Adipocyte (in vitro differentiated cells): ENCODE measurements around the gene NT5DC1.

Experiments used
- DNase-seq: peaks from one replicate; pipeline ENCODE4 v3.0.0-alpha.2; 2015; ENCODE audit warnings: low read depth
- H3K27me3 ChIP-seq: replicated peaks from 2 replicates; pipeline ENCODE4 v1.7.0; 2013; ENCODE audit warnings: mild to moderate bottlenecking, low read length, moderate library complexity; ENCODE audit not compliant: control insufficient read depth, insufficient read depth
- H3K36me3 ChIP-seq: 2 replicates; pipeline ENCODE4 v1.7.0; 2013; ENCODE audit warnings: low read length, mild to moderate bottlenecking, moderate library complexity; ENCODE audit not compliant: control insufficient read depth, insufficient read depth, severe bottlenecking
- H3K4me1 ChIP-seq: 2 replicates; pipeline ENCODE4 v1.7.0; 2013; ENCODE audit warnings: mild to moderate bottlenecking, low read length, moderate library complexity; ENCODE audit not compliant: control insufficient read depth, insufficient read depth
- H3K4me3 ChIP-seq: 2 replicates; pipeline ENCODE4 v1.7.0; 2013; ENCODE audit warnings: mild to moderate bottlenecking, low read length, moderate library complexity
- H3K9ac ChIP-seq: 2 replicates; pipeline ENCODE4 v1.7.0; 2013; ENCODE audit warnings: mild to moderate bottlenecking, low read length, moderate library complexity
- H3K9me3 ChIP-seq: 2 replicates; pipeline ENCODE4 v1.7.0; 2013; ENCODE audit warnings: mild to moderate bottlenecking, low read length, moderate library complexity; ENCODE audit not compliant: control insufficient read depth

Gene NT5DC1

GRCh38 chr6:116267836-116268588, 167.4 kb downstream of the NT5DC1 start:
- H3K9ac ChIP-seq = no peak overlapping the region
- H3K9me3 ChIP-seq = peaks cover 8% of the 10 kb centered on the region
- H3K36me3 ChIP-seq = peaks cover 8% of the 10 kb centered on the region
- peaks cover 9% of the 10 kb centered on the region for H3K4me1 ChIP-seq
- no peaks in the 10 kb centered on the region for H3K27me3 ChIP-seq
- H3K4me3 ChIP-seq = no peak overlapping the region
- DNase-seq = no peak

- Histone ChIP-seq H3K4me1 (peaks cover 9% of the 10 kb centered on the region), H3K4me3 (no peak overlapping the region), H3K9me3 (peaks cover 1% of the 10 kb centered on the region), H3K27me3 (no peaks in the 10 kb centered on the region), H3K36me3 (peaks cover 15% of the 10 kb centered on the region), H3K9ac (no peak overlapping the region)
- peak; percentile 94 for DNase-seq
Measured at GRCh38 chr6:116268589-116269293, 168.1 kb downstream of the NT5DC1 start.

GRCh38 chr6:116271149-116271708, 170.6 kb downstream of the NT5DC1 start:
- H3K4me1 ChIP-seq = peaks cover 21% of the 10 kb centered on the region
- no peak overlapping the region for H3K9ac ChIP-seq
- peaks cover 20% of the 10 kb centered on the region for H3K36me3 ChIP-seq
- no peak overlapping the region for H3K4me3 ChIP-seq
- H3K27me3 ChIP-seq = no peaks in the 10 kb centered on the region
- H3K9me3 ChIP-seq = no peaks in the 10 kb centered on the region
- no peak for DNase-seq

- Histone ChIP-seq H3K9ac (peak overlapping the region; percentile 96), H3K27me3 (no peaks in the 10 kb centered on the region), H3K9me3 (no peaks in the 10 kb centered on the region), H3K4me1 (peaks cover 46% of the 10 kb centered on the region), H3K4me3 (peak overlapping the region; percentile 97), H3K36me3 (peaks cover 17% of the 10 kb centered on the region)
- no peak for DNase-seq
Measured at GRCh38 chr6:116277124-116277523, 176.5 kb downstream of the NT5DC1 start.

- Histone ChIP-seq H3K4me1 (peaks cover 46% of the 10 kb centered on the region), H3K9ac (peak overlapping the region; percentile 96), H3K36me3 (peaks cover 8% of the 10 kb centered on the region), H3K9me3 (no peaks in the 10 kb centered on the region), H3K27me3 (no peaks in the 10 kb centered on the region), H3K4me3 (peak overlapping the region; percentile 97)
- no peak for DNase-seq
Measured at GRCh38 chr6:116278481-116278829, 177.8 kb downstream of the NT5DC1 start.

DNA sequence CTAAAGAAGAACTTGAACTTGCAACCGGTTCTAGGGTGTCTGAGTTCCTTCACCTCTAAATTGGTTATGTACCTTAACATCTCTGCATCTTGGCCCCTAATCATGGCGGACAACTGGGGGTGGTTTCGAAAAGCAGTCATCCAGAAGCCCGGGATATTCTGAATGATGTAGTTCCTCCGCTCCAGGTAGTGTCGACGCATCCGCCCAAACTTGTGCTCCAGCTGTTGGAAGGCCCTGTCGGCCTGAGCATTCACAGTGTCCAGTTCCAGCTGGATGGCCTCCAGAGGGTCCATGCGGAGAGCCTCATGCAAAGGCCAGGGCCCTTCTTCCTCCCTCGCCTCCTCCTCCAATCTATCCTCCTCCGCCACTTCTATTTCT, 178.2 kb downstream of the NT5DC1 start:
- Histone ChIP-seq H3K4me1 (peaks cover 46% of the 10 kb centered on the region), H3K9me3 (no peaks in the 10 kb centered on the region), H3K9ac (peak overlapping the region; percentile 96), H3K27me3 (no peaks in the 10 kb centered on the region), H3K4me3 (peak overlapping the region; percentile 97), H3K36me3 (peaks cover 6% of the 10 kb centered on the region)
- no peak for DNase-seq

GRCh38 chr6:116279232-116280160, 178.8 kb downstream of the NT5DC1 start, which contains the start of gene TSPYL1:
Gene TSPYL1 (minus strand): TSS chr6:116279930. CDS start chr6:116279830, 100 bp downstream.
- Histone ChIP-seq H3K27me3 (no peaks in the 10 kb centered on the region), H3K36me3 (peaks cover 3% of the 10 kb centered on the region), H3K9me3 (no peaks in the 10 kb centered on the region), H3K4me3 (peak within 1 kb of the TSS; percentile 97), H3K4me1 (peaks cover 46% of the 10 kb centered on the region), H3K9ac (peak within 1 kb of the TSS; percentile 96)
- peak; percentile 99 for DNase-seq

DNA sequence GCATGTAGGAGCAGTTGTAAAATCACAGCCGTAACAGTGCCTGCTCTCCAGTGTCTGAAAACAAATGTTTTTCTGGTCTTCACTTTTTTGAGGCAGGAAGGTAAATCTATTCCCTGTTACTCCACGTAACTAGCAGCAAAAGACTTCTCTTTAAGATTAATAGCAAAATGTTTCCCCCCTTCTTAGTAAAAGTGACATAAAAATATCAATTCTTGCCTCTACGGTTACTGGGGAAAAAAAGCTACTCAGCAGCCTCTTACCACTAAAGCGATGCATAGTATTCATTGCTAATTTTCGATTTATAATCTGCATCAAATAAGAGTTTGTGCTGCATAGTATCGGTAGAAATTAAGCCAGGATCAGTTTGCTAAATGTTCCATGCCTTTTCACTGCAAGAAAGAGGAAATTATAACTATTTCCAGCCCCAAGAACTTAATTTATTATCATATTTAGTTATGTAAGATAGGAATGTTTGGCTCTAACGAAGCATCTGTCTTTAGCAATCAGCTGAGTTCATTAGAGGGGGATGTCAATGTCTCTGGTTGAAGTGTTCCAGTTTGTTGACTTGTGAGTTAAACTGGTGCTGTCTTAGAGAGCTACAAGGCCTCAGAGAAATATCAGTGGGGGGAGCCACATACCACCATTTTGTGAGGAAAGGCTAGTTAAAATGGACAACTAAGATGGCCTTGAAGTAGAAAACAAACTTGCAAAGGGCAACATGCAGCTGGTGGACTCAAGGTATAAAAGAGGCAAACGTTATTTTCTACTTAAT, 179.7 kb downstream of the NT5DC1 start:
- peaks cover 41% of the 10 kb centered on the region for H3K4me1 ChIP-seq
- H3K9ac ChIP-seq = peak overlapping the region; percentile 96
- H3K4me3 ChIP-seq = peak overlapping the region; percentile 97
- no peaks in the 10 kb centered on the region for H3K36me3 ChIP-seq
- H3K9me3 ChIP-seq = no peaks in the 10 kb centered on the region
- H3K27me3 ChIP-seq = no peaks in the 10 kb centered on the region
- DNase-seq = no peak

- H3K4me1 ChIP-seq = peaks cover 37% of the 10 kb centered on the region
- no peaks in the 10 kb centered on the region for H3K9me3 ChIP-seq
- peak overlapping the region; percentile 97 for H3K4me3 ChIP-seq
- no peaks in the 10 kb centered on the region for H3K27me3 ChIP-seq
- no peaks in the 10 kb centered on the region for H3K36me3 ChIP-seq
- DNase-seq = no peak
- no peak overlapping the region for H3K9ac ChIP-seq
Measured at GRCh38 chr6:116280933-116281316, 180.3 kb downstream of the NT5DC1 start.

- DNase-seq = no peak
- Histone ChIP-seq H3K4me1 (peaks cover 25% of the 10 kb centered on the region), H3K36me3 (no peaks in the 10 kb centered on the region), H3K4me3 (no peak overlapping the region), H3K9ac (no peak overlapping the region), H3K9me3 (no peaks in the 10 kb centered on the region), H3K27me3 (no peaks in the 10 kb centered on the region)
Measured at GRCh38 chr6:116282698-116283097, 182.0 kb downstream of the NT5DC1 start.
